Activated CD8-positive, alpha-beta memory T cell treated with anti-CD3 and anti-CD28 coated beads, Interleukin-2, amount 10 ng/mL, durations not matched to agents 7 days and 5 days (primary cell): ENCODE data around the gene OMP. TPM values are rescaled to one million over a fixed set of nuclear protein-coding genes. Genes with fewer than 3 reads are reported as not detected.
A peak's percentile ranks its signal among the peaks of the same experiment; 100 is the strongest.

Source experiments
- ATAC-seq: fragments of 150-1000 bp; cut with Tn5 transposase; one replicate; pipeline ENCODE4 v1.10.0; 2021; ENCODE audit warnings: moderate library complexity
- CTCF ChIA-PET: fragments of 350-600 bp; sonication (Branson Sonifier 250); formaldehyde crosslinking; loops from one replicate; lab custom pipeline; 2021; ENCODE audit warnings: antibody characterized with exemption; lab: Charles Lee
- DNase-seq: peaks from one replicate; pipeline ENCODE4 v3.0.0-alpha.2; 2020
- H3K27ac Mint-ChIP-seq: one replicate; pipeline ENCODE4 v1.8.0; 2021; ENCODE audit warnings: mild to moderate bottlenecking, mixed read lengths
- H3K27me3 Mint-ChIP-seq: one replicate; pipeline ENCODE4 v1.8.0; 2021; ENCODE audit warnings: mixed read lengths
- H3K36me3 Mint-ChIP-seq: one replicate; pipeline ENCODE4 v1.8.0; 2021; ENCODE audit warnings: mild to moderate bottlenecking, mixed read lengths
- H3K4me1 Mint-ChIP-seq: one replicate; pipeline ENCODE4 v1.8.0; 2021; ENCODE audit warnings: mixed read lengths
- H3K4me3 Mint-ChIP-seq: one replicate; pipeline ENCODE4 v1.8.0; 2021; ENCODE audit warnings: mild to moderate bottlenecking, moderate library complexity, mixed read lengths
- H3K9me3 Mint-ChIP-seq: one replicate; pipeline ENCODE4 v1.8.0; 2022; ENCODE audit warnings: low read depth, mixed read lengths
- total RNA-seq, 2 experiments: library from RNA; stranded (reverse); gene quantifications; one replicate each; pipeline ENCODE4 v1.2.3, GENCODE V29; 2021

Gene OMP
- total RNA-seq, 2 experiments from 2014 or later: not detected

GRCh38 chr11:77063407-77063806 lies 39.2 kb upstream of the OMP start:
- DNase-seq (no peak), ATAC-seq (no peak)
- no peaks in the 10 kb centered on the region for H3K36me3 Mint-ChIP-seq
- H3K4me1 Mint-ChIP-seq: peaks cover 2% of the 10 kb centered on the region
- no peak overlapping the region for H3K4me3 Mint-ChIP-seq
- CTCF ChIA-PET: interaction anchor here (1.2 to 2.5 kb wide), 2 partner anchors 28 to 64 kb away, joined by 4 to 18 read pairs; no protein-coding TSS in a partner anchor
- no peaks in the 10 kb centered on the region for H3K9me3 Mint-ChIP-seq
- no peak overlapping the region for H3K27ac Mint-ChIP-seq
- peaks cover 29% of the 10 kb centered on the region for H3K27me3 Mint-ChIP-seq

GRCh38 chr11:77063861-77064260 lies 38.8 kb upstream of the OMP start:
- Mint-ChIP-seq H3K36me3 (no peaks in the 10 kb centered on the region), H3K27me3 (peaks cover 32% of the 10 kb centered on the region), H3K9me3 (no peaks in the 10 kb centered on the region), H3K4me3 (no peak overlapping the region), H3K27ac (no peak overlapping the region), H3K4me1 (peaks cover 2% of the 10 kb centered on the region)
- no peak for DNase-seq
- no peak for ATAC-seq
- CTCF ChIA-PET: interaction anchor here (1.2 to 2.5 kb wide), 2 partner anchors 27 to 63 kb away, joined by 4 to 18 read pairs; no protein-coding TSS in a partner anchor

- Mint-ChIP-seq H3K27me3 (peaks cover 32% of the 10 kb centered on the region), H3K4me1 (peaks cover 2% of the 10 kb centered on the region), H3K9me3 (no peaks in the 10 kb centered on the region), H3K27ac (no peak overlapping the region), H3K36me3 (no peaks in the 10 kb centered on the region), H3K4me3 (no peak overlapping the region)
- ATAC-seq: no peak
- no peak for DNase-seq
- CTCF ChIA-PET: interaction anchor here (0.5 to 1.9 kb wide), 6 partner anchors 17 to 746 kb away, joined by 3 to 17 read pairs (median 4); no protein-coding TSS in a partner anchor
Observed at GRCh38 chr11:77064648-77065217, 37.9 kb upstream of the OMP start.

- DNase-seq: no peak
- no peaks in the 10 kb centered on the region for H3K36me3 Mint-ChIP-seq
- H3K27me3 Mint-ChIP-seq: peaks cover 29% of the 10 kb centered on the region
- peak overlapping the region; percentile 67 for H3K4me3 Mint-ChIP-seq
- ATAC-seq: no peak
- no peak overlapping the region for H3K27ac Mint-ChIP-seq
- H3K9me3 Mint-ChIP-seq: no peaks in the 10 kb centered on the region
- CTCF ChIA-PET: interaction anchor here (1.0 to 1.9 kb wide), 7 partner anchors 17 to 747 kb away, joined by 3 to 17 read pairs (median 4); no protein-coding TSS in a partner anchor
- peaks cover 2% of the 10 kb centered on the region for H3K4me1 Mint-ChIP-seq
Observed at GRCh38 chr11:77065878-77066228, 36.8 kb upstream of the OMP start.

GRCh38 chr11:77066229-77067042 lies 36.2 kb upstream of the OMP start, which contains the start of gene CAPN5:
TSS of gene CAPN5 (plus strand) at chr11:77066971. CDS start at chr11:77084887, 17,916 bp downstream.
- ATAC-seq (peak; percentile 96), DNase-seq (peak; percentile 86)
- Mint-ChIP-seq H3K9me3 (no peaks in the 10 kb centered on the region), H3K4me1 (peaks cover 2% of the 10 kb centered on the region), H3K27me3 (peaks cover 32% of the 10 kb centered on the region), H3K4me3 (peak within 1 kb of the TSS; percentile 67), H3K36me3 (no peaks in the 10 kb centered on the region), H3K27ac (no peak within 1 kb of the TSS)
- CTCF ChIA-PET: interaction anchor here (0.6 to 1.9 kb wide), 8 partner anchors 19 to 147 kb away, joined by 3 to 17 read pairs (median 4); no protein-coding TSS in a partner anchor

GRCh38 chr11:77067861-77068443 lies 34.7 kb upstream of the OMP start:
- no peak for ATAC-seq
- Mint-ChIP-seq H3K36me3 (no peaks in the 10 kb centered on the region), H3K4me1 (peaks cover 14% of the 10 kb centered on the region), H3K27ac (no peak overlapping the region), H3K9me3 (no peaks in the 10 kb centered on the region), H3K27me3 (peaks cover 24% of the 10 kb centered on the region), H3K4me3 (peak overlapping the region; percentile 41)
- DNase-seq: no peak
- CTCF ChIA-PET: interaction anchor here (1.6 kb wide), 1 partner anchor 21 kb away, joined by 7 read pairs; no protein-coding TSS in a partner anchor

GRCh38 chr11:77068457-77069335 lies 33.9 kb upstream of the OMP start:
- H3K4me3 Mint-ChIP-seq: no peak overlapping the region
- CTCF ChIA-PET: interaction anchor here (1.0 to 1.6 kb wide), 2 partner anchors 23 to 25 kb away, joined by 3 read pairs; no protein-coding TSS in a partner anchor

GRCh38 chr11:77069336-77069968 lies 33.2 kb upstream of the OMP start:
- Mint-ChIP-seq H3K4me3 (no peak overlapping the region), H3K27ac (no peak overlapping the region), H3K36me3 (no peaks in the 10 kb centered on the region), H3K27me3 (peaks cover 24% of the 10 kb centered on the region), H3K9me3 (no peaks in the 10 kb centered on the region), H3K4me1 (peaks cover 24% of the 10 kb centered on the region)
- DNase-seq (no peak), ATAC-seq (no peak)
- CTCF ChIA-PET: interaction anchor here (1.0 to 1.6 kb wide), 3 partner anchors 22 to 24 kb away, joined by 3 to 7 read pairs (median 3); no protein-coding TSS in a partner anchor

More at GRCh38 chr11:77068457-77069335, 33.9 kb upstream of the OMP start:
- no peak overlapping the region for H3K27ac Mint-ChIP-seq
- DNase-seq (no peak), ATAC-seq (no peak)
- H3K4me1 Mint-ChIP-seq: peaks cover 21% of the 10 kb centered on the region
- H3K27me3 Mint-ChIP-seq: peaks cover 24% of the 10 kb centered on the region
- H3K9me3 Mint-ChIP-seq: no peaks in the 10 kb centered on the region
- H3K36me3 Mint-ChIP-seq: no peaks in the 10 kb centered on the region

- Mint-ChIP-seq H3K27me3 (peaks cover 23% of the 10 kb centered on the region), H3K9me3 (no peaks in the 10 kb centered on the region), H3K4me1 (peaks cover 24% of the 10 kb centered on the region), H3K4me3 (no peak overlapping the region), H3K27ac (no peak overlapping the region), H3K36me3 (no peaks in the 10 kb centered on the region)
- no peak for DNase-seq
- CTCF ChIA-PET: interaction anchor here (1.0 to 1.6 kb wide), 3 partner anchors 21 to 24 kb away, joined by 3 to 7 read pairs (median 3); no protein-coding TSS in a partner anchor
- no peak for ATAC-seq
Observed at GRCh38 chr11:77069969-77070582, 32.6 kb upstream of the OMP start.

GRCh38 chr11:77071077-77071476 lies 31.6 kb upstream of the OMP start:
- no peaks in the 10 kb centered on the region for H3K9me3 Mint-ChIP-seq
- no peaks in the 10 kb centered on the region for H3K36me3 Mint-ChIP-seq
- peaks cover 18% of the 10 kb centered on the region for H3K27me3 Mint-ChIP-seq
- ATAC-seq: no peak
- CTCF ChIA-PET: interaction anchor here (0.7 to 1.5 kb wide), 2 partner anchors 20 to 24 kb away, joined by 3 to 7 read pairs; no protein-coding TSS in a partner anchor
- H3K4me1 Mint-ChIP-seq: peaks cover 22% of the 10 kb centered on the region
- H3K27ac Mint-ChIP-seq: no peak overlapping the region
- DNase-seq: no peak
- no peak overlapping the region for H3K4me3 Mint-ChIP-seq

- Mint-ChIP-seq H3K9me3 (no peaks in the 10 kb centered on the region), H3K27ac (no peak overlapping the region), H3K27me3 (peaks cover 24% of the 10 kb centered on the region), H3K4me3 (no peak overlapping the region), H3K36me3 (no peaks in the 10 kb centered on the region), H3K4me1 (peaks cover 24% of the 10 kb centered on the region)
- CTCF ChIA-PET: interaction anchor here (2.4 kb wide), 1 partner anchor 19 kb away, joined by 12 read pairs; no protein-coding TSS in a partner anchor
- ATAC-seq (no peak), DNase-seq (no peak)
Observed at GRCh38 chr11:77071671-77072605, 30.7 kb upstream of the OMP start.
